Activated CD4-positive, alpha-beta T cell treated with anti-CD3 and anti-CD28 coated beads for 4 hours (primary cell): Measurements from ENCODE around the gene FRK.
"Not testable (repeated sequence)": the region's sequence is repeated elsewhere in the genome, so short reads cannot be mapped to it uniquely, and the experiment has no call there.

Experiments
- DNase-seq, 2 donors: peaks; one replicate each; pipeline ENCODE4 v3.0.0-alpha.2; 2020

The FRK gene

DNA sequence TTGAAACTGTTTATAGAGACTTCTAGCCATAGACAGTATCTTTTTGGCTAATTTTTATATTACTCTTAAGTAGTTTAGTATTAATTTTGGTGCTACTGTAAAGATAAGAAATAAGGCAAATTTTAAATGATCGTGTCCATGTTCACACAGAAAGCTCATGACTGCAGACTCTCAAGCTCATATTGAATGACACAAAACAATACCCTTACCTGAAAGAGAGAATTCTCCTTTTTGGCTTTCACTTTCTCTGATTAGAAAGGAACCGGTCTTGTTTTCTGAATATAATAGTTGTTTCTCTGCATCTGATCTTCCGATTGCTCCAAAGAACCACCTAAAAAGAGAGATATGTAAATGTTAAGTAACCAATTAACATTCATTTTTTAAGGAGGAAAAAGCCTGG, 57.0 kb downstream of the FRK start:
- no peak for DNase-seq

DNA sequence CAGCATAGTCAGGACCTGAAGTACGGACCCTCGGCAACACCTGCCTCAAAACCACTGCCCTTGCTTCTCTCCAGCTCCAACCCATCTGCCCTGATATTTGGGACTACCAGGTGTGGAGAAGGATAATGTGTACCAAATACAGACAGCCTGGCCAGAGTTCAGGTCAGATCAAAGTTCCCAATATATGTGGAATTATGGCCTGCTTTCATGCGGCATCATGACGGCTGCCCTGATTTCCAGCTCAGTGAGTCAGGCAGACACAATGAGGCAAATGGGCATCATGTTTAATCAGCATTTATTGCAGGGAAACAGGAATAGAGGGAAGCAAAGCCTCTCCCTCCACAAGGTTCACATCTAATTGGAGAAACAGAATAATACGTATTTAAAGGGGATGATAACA, 57.9 kb downstream of the FRK start:
- DNase-seq, result no peak

DNA sequence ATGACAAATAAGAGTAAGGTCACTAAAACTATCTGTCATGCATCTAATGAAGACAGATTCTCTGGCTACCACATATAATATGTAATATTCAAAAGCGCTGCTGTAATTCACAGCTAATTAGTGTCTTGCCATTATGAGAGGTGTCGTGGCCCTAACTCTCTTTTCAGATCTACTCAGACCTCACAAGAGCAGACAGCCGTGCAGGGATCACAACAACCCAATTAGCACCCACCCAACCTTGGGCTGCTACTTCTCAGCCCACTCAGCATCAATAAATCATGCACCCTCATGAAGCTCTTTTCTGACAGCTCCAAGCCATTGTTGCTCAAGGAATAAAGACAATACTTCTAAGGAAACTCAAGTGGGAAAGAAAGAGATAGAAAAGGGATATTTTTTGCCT, 61.5 kb downstream of the FRK start:
- no peak for DNase-seq

DNA sequence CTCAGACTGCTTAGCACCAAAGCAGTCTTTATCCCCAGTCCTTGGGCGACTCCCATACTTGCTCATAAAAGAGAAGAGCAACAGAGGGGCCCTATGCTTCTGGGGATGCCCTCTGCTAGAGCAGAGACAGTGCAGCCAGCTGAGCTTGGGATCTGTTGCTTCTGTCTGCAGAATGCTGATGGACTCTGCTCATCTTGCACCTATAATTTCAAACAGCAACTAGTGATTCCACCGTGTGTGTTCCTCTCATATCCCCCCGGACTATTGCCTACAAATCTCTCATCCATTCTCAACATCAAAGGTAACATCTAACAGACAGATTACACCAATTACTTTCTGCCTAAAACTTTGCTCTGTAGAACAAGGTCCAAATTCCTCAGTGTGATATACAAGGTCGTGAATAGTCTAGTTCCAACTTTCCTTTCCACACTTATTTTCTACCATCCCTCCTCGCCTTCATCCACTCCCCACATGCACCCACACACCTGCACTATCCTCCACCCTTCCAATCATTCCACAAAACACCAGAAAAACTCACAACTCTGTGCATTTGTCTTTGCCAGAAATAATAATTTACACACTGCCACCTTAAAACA, 62.6 kb downstream of the FRK start:
- no peak for DNase-seq

DNA sequence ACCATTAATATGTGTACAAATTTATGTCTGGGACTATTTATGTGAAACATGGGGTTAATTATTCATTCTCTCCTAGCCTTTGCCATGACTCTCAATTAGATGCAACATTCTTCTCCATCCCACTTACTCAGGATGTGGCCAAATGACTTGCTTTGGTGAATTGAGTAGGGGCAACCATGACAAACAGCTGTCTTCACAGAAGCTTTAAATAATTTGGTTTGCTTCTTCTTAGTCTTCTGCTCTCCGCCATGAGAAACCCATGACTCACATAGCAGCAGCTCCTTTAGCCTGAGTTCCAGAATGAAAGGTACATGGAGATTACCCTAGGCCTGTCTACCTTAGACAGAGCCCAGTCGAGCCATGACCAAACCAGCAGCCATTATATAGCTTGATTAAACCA, 74.7 kb downstream of the FRK start:
- DNase-seq, result no peak

DNA sequence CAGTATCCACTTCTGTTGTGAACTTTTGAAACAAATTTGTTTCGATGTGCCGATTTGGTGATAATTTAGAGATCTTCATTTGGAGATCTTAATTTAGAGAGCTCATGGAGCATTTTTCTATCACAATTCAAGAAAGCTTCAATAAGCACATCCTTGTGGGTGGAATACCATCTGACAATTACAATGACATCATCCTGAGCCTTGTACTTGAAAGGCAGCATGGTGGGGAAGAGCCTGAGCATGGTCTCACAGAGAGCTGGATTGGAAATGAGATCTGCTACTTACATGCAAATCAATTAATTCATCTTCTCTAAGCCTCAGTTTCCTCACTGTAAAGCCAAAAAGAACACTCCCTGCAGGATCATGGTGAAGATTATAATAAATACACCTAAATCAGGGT, 75.9 kb downstream of the FRK start:
- no peak for DNase-seq

DNA sequence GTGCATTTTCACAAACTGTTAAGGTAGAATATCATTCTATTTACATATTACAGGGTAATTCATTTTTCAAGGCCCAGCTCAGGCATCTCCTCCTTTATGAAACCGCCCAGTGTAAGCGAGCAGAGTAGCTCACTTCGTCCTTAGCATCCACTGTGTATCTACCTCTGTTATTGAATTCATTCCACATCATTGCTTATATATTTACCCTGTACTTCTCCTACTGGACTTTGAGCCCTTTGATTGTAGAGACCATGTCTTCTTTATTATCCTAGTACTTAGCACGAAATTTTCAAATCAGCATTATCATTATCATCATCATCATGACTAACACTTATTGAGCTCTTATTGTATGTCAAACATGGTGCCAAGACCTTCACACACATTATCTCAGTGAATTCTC, 76.7 kb downstream of the FRK start:
- no peak for DNase-seq

DNA sequence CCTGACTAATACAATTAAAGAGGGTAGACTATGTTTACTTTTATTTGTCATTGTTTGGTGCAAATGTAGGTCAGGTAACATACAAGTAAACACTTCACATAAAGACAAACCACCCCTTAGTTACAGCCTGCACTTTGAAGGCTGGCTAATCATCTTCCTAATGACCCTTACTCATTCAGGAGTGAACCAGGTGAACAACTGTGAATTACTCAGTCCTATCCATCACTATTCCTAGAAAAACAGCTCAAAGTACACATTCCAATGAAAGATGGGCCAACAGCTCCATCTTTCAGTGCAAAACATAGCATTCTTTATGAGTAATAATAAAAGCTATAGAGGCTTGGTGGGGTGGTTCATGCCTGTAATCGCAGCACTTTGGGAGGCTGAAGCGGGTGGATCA, 78.2 kb downstream of the FRK start:
- DNase-seq, result no peak

DNA sequence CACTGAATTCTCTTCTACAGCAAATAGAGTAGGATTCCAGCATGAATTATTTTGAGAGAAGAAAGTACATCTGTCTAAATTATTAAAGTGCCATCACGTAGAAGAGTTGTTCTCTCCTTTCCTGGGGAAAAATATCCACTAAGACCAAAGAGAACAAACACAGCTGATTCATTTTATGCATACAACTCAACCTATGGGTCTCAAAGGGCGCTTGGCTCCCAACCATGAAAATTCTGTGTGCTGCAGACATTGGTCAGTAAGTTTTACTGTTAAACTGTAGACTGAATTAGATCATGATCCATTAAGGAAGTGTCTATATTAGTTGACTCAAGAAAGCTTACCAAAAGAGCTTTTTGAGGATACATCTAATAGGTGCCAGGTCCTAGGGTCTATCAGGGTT, 83.5 kb downstream of the FRK start:
- no peak for DNase-seq

DNA sequence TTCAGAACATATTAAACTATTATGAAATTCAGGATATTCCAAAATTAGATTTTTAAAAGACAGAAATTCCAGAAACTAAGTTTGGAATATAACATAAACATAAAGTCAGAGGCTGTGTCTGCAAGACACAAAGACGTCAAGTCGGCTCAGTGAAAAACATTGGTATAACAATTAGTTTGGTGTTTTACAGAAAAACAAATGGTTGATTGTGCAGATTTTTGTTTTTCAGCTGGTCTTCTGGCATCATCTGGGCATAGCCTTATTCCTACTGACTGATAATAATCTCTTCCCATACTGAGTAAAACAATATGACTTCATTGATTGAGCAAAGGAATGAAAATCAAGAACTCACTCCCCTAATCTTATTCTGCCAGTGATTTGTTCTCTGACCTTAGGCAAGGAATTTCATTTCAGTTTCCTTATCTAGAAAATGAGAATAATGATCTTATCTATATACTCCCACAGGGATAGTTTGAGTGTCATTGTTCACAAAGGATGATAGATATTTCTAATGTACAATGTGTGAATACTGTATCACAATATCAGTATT, 84.3 kb downstream of the FRK start:
- no peak for DNase-seq

DNA sequence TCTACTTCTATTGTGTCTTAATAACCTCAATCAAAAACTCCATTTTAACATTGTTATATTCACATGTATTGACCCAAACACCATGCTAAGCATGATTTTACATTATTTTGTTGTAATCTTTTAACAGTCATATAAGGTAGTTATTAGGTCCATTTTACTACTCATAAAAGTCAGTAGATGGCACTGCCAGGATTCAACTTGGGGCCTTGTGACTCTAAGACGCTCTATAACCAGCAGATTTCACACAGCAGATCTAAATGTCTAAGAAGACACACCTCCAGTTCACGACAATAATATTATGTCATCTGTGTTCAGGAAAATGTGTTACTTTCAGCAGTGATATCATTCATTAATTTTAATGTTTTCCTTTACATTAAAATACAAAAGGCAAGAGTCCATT, 88.0 kb downstream of the FRK start:
- DNase-seq, result no peak

DNA sequence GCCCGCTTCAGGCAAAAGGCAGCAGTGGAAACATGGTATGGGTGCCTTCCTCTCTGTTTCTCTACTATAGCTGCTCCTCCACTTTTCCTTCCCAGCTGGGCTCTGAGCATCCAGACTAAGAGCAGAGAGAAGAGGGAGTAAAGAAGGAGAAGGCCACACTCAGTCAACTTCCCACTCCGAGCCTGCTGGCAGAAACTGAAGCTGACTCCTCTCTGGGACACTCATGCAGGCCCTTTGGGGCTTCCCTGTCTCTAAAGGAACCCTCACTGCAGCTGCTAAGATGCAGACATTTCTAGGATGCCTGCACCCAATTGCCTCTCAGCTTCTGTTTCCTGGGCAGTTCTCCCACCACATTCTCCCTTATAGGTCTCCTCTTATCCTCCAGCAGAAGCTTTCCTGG, 88.9 kb downstream of the FRK start:
- DNase-seq, result no peak

DNA sequence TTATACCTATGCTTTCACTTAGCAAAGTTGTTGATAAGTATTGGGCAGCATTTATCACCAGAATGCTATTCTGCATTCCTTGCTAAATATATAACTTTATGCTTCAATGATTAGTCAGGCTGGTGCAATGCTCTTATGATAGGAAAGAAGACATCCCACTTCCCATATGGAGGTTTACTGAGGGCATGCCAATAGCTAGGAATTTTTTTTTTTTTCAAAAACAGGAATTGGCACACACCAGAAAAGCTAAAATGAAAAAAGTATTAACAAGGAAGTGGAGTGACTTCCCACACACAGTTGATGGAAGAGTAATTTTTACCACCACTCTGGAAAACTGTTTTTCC, 90.8 kb downstream of the FRK start:
- DNase-seq, result no peak

DNA sequence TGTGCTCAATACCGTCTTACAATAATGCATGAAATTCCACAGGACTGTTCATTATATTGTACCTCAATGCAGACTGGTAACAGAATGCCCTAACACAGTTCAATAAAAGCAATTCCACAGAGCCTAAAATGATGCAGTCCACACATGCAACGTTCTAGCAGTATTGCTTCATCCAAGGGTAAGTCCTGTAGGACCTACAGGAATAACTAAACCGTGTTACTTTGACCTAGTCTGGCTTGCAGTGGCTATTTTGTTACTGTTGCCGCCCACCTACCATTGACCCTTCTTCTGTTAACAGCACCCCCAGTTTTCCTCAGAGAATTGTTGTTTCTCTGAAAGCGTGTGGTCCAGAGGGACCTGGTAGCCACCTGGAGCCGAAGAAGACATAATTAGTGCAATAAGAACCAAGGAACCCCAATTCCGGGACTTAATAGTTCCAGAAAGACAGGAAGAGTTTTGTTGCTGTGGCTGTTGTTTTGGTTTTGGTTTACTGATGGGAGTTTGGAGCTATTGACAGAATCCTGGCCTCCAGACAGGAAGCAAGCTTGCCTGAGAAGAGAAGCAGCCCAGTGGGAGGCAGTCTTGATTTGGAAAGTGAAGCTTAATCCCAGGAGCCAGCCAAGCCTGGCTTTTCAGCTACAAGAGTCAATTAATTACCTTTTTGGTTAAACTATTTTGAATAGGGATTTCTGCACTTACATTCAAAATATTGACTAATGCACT, 91.3 kb downstream of the FRK start:
- no peak for DNase-seq

DNA sequence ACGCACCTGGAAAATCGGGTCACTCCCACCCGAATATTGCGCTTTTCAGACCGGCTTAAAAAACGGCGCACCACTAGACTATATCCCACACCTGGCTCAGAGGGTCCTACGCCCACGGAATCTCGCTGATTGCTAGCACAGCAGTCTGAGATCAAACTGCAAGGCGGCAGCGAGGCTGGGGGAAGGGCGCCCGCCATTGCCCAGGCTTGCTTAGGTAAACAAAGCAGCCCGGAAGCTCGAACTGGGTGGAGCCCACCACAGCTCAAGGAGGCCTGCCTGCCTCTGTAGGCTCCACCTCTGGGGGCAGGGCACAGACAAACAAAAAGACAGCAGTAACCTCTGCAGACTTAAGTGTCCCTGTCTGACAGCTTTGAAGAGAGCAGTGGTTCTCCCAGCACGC, 100.4 kb downstream of the FRK start:
- not testable (repeated sequence) for DNase-seq

DNA sequence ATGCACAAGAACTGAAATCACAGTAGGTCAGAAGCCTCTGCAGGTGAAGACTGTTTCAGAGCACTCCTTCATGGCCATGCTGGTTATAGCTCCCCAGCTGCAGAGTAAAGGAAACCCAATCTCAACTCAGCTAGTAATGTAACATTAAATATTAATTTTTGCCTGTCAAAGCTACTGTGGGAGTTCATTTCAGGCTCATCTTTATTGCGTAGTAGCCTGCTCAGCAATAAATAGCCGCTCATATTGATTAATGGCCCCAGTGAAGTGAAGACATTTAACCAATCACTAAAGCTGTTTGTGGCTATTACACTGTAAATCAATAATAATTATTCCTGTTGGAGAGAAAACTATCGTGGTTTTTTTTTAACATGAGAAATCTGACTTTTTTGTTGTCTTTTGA, 101.7 kb downstream of the FRK start:
- no peak for DNase-seq

DNA sequence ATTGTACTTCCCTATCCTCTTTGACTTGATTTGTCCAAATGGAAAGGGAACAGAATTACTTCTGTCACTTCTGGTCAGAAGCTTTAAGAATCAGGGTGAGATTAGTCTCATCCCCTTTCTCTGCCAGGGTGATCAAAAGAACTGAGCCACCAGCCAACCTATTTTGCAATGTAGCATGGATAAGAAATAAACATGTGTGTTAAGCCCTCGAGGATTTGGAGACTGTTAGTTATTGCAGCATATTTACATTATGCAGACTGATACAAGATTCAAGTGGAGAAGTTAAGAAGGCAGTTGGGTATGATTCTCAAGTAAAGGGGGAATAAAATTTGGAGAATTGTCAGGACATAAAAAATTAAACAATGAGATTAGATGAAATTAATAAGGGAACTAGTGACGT, 106.0 kb downstream of the FRK start:
- no peak for DNase-seq

DNA sequence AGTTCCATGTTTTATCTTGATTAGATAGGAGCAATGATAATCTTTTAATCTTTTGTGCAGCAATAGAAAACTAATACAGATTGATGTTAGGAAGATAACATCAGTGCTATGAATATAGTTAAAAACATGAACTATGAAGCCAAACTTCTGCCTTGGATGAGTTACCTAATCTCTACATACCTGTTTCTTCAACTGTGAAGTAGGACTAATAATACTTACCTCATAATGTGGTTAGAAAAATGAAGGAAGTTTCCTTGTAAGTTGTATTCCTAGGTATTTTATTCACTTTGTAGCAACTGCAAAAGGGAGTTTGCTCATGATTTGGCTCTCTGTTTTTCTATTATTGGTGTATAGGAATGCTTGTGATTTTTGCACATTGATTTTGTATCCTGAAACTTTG, 111.9 kb downstream of the FRK start:
- DNase-seq, result no peak

DNA sequence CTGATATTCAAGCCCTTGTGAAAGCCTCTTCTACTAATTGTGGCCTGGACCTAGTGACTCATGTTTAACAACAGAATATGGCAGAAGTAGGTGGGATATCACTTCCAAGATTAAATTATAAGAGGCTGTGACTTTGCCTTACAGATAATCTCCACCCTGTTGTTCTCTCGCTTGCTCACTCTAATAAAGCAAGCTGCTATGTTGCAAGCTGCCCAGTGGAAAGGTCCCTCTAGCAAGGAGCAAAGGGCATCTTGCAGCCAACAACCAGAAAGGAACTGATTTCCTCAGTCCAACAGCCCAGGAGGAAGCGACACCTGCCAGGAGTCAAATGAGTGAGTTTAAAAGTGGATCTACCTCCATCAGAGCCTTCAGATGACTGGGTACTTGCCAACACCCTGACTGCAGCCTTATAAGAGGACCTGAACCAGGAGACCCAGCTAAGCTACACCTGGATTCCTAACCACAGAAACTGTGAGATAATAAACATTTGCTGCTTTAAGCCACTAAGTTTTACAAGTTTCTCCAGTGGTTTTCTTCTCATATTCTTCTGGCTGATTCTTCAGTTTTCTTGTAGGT, 112.6 kb downstream of the FRK start:
- no peak for DNase-seq

DNA sequence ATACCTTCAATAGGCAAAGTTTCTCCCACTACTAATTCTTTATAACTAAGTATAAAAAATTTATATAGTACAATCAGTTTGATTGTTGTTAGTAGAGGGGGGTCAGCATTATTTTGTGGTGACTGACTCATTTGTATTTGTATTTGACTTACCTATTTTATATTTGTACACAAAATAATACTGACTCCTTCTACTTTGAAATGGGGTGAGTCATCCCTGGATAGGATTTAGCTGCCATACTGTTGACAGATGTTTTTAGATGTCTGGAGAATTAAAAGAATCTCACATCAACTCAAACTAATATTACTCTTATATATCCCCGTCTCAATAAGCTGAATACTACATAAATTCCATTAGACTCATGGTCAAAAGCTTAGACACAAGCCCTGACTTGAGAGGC, 114.9 kb downstream of the FRK start:
- DNase-seq, result no peak

DNA sequence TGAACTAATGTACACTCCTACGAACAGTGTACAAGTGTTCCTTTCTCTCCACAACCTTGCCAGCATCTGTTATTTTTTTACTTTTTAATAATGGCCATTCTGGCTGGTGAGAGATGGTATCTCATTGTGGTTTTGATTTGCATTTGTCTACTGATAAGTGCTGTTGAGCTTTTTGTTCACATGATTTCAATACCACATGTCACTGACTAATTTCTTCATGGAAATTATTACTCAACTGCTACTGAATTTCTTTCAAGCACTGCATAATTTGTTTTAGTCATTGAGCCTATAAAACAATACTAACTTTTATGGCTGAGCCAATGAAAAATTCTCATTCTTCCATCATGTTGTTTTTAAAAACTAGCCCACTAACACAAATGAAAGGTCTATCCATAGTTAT, 115.4 kb downstream of the FRK start:
- DNase-seq, result no peak

DNA sequence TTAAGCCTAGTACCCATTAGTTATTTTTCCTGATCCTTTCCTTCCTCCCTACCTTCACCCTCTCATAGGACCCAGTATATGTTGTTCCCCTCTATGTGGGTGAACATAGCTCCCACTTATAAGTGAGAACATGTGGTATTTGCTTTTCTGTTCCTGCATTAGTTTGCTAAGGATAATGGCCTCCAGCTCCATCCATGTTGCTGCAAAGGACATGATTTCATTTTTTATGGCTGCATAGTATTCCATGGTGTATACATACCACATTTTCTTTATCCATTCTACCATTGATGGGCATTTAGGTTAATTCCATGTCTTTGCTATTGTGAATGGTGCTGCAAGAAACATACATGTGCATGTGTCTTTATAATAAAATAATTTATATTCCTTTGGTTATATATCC, 115.9 kb downstream of the FRK start:
- not testable (repeated sequence) for DNase-seq

DNA sequence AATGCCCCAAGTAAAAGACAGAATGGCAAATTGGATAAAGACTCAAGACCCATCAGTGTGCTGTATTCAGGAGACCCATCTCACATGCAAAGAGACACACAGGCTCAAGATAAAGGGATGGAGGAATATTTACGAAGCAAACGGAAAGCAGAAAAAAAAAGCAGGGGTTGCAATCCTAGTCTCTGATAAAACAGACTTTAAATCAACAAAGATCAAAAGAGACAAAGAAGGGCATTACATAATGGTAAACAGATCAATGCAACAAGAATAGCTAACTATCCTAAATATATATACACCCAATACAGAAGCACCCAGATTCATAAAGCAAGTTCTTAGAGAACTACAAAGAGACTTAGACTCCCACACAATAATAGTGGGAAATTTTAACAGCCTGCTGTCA, 123.2 kb downstream of the FRK start:
- not testable (repeated sequence) for DNase-seq

DNA sequence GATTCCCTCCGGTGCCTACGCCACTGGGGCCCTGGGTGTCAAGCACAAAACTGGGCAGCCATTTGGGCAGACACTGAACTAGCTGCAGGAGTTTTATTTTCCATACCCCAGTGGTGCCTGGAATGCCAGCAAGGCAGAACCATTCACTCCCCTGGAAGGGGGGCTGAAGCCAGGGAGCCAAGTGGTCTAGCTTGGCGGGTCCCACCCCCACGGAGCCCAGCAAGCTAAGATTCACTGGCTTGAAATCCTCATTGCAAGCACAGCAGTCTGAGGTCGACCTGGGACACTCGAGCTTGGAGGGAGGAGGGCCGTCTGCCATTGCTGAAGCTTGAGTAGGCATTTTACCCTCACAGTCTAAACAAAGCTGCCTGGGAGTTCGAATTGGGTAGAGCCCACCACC, 125.3 kb downstream of the FRK start:
- DNase-seq, result no peak

DNA sequence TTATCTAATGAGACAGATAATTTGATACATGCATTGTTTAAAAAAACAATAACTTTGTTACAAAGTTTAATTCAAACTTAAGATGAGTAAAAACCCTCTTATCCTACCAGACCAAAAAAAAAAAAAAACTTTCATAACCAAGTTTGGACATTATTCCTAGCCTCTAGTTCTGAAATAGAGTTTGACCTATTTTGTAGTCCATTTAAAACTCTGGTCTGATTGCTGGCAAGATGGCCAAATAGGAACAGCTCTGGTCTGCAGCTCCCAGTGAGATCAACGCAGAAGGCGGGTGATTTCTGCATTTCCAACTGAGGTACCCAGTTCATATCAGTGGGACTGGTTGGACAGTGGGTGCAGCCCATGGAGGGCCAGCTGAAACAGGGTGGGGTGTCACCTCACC, 125.9 kb downstream of the FRK start:
- DNase-seq, result no peak
